Measurements from ENCODE around the gene KLHL33. TPM values are rescaled to one million over a fixed set of nuclear protein-coding genes. Genes with fewer than 3 reads are reported as not detected.
A peak's percentile ranks its signal among the peaks of the same experiment; 100 is the strongest.

Gene KLHL33
- total and polyA plus RNA-seq, 2 experiments from 2014 or later: not detected

DNA sequence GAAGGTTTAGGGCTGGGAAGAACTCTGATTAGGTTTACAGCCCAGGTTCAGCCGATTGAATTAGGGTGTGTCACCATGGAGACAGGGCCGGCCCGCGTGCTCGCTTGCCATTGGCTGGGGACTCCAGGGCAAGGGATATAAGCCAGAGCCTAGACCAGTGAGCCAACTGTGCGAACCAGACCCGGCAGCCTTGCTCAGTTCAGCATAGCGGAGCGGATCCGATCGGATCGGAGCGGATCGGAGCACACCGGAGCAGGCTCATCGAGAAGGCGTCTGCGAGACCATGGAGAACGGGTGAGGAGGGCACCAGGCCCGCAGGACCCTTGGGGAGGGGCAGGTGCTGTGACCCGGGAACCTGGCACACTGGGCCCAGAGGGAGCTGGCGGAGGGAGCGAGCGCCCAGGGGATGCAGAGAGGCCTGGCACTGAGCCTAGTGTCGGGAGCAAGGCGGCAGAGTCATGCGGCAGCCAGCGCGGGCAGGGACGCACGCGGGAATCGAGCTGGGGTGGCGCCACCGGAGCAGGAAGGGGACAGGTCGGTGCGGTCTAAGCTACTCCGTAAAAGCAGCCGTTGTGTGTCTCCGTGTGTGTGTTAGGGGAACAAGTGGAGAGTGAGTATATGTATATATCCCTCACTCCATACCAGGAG lies 33.4 kb upstream of the KLHL33 start, which contains the start of gene PNP:
PNP (plus strand) TSS at position 165 of the 648 bp plus-strand sequence; CDS start at position 284, 119 bp downstream.
- WGBS, 2 experiments (ENCODE audit: low coverage in 1 of 2, low lambda C conversion rate in 2 of 2, missing lambda C conversion rate in 2 of 2): 1% methylated on average over 34 to 36 of the region's 40 CpGs
- Histone ChIP-seq H3K9ac (peak within 1 kb of the TSS; percentile 94), H3K4me1 (ENCODE audit: insufficient read depth) (no peaks in the 10 kb centered on the region), H3K9me2 (ENCODE audit: insufficient read depth) (no peaks in the 10 kb centered on the region), H4K20me1 (ENCODE audit: insufficient read depth) (no peaks in the 10 kb centered on the region), H3K27ac (peak within 1 kb of the TSS; percentile 85), H3K4me3 (peak within 1 kb of the TSS; percentile 93), H3K27me3 (replicated peaks; ENCODE audit: insufficient read depth) (no peaks in the 10 kb centered on the region), H3K9me3 (ENCODE audit: low read depth) (no peaks in the 10 kb centered on the region), H2AFZ (peak within 1 kb of the TSS; percentile 98), H3K79me2 (ENCODE audit: insufficient read depth) (peaks cover 47% of the 10 kb centered on the region), H3F3A (ENCODE audit: insufficient read depth) (peaks cover 10% of the 10 kb centered on the region; the same call in 1 of the 2 replicates), H3K4me2 (ENCODE audit: unreplicated experiment) (peak within 1 kb of the TSS; percentile 95), H3K36me3 (ENCODE audit: low read depth) (peaks cover 14% of the 10 kb centered on the region)
- DNase-seq: peak; percentile 95
- in situ Hi-C loops (cut with MboI): no loop called here
- TF ChIP-seq EZH2phosphoT487 (IDR thresholded peaks at IDR 0.05; ENCODE audit: insufficient read depth, low read depth) (no peak), EZH2 (IDR thresholded peaks at IDR 0.05; ENCODE audit: insufficient read depth, poor library complexity, severe bottlenecking) (no peak)

DNA sequence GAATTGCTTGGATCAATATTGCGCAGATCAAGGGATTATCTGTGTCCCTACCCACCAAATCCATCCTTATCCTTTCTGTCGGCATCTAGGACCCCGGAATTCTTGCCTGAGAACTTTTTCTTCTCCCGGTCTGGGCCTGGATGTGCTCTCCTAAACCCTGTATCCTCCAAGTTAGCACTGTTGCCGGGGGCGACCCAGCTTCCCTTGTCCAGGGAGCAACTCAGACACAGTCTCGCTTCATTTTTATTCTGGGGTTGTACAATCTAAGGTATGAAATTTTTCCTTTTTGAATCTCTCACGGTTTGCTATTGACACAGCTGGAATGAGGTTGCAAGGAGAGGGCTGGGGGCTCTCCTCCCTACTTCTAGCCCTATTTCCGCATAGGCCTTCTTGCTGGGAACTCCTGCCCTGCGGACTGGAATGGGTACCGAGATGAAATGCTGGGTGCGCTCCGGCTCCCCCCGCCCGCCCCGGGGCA lies 32.8 kb upstream of the KLHL33 start:
- Histone ChIP-seq H2AFZ (peak overlapping the region; percentile 98), H3K27ac (peak overlapping the region; percentile 85), H3K36me3 (ENCODE audit: low read depth) (peaks cover 8% of the 10 kb centered on the region), H3K4me2 (ENCODE audit: unreplicated experiment) (peak overlapping the region; percentile 95), H4K20me1 (ENCODE audit: insufficient read depth) (no peaks in the 10 kb centered on the region), H3K9me2 (ENCODE audit: insufficient read depth) (no peaks in the 10 kb centered on the region), H3F3A (ENCODE audit: insufficient read depth) (peaks cover 10% of the 10 kb centered on the region; the same call in 1 of the 2 replicates), H3K9me3 (ENCODE audit: low read depth) (no peaks in the 10 kb centered on the region), H3K4me3 (peak overlapping the region; percentile 93), H3K79me2 (ENCODE audit: insufficient read depth) (peaks cover 41% of the 10 kb centered on the region), H3K27me3 (replicated peaks; ENCODE audit: insufficient read depth) (no peaks in the 10 kb centered on the region), H3K4me1 (ENCODE audit: insufficient read depth) (no peaks in the 10 kb centered on the region), H3K9ac (peak overlapping the region; percentile 94)
- in situ Hi-C loops (cut with MboI): no loop called here
- DNase-seq: peak; percentile 49
- TF ChIP-seq EZH2 (IDR thresholded peaks at IDR 0.05; ENCODE audit: insufficient read depth, poor library complexity, severe bottlenecking): no peak
- 20 to 22% methylated on average over 16 of the region's 16 CpGs for WGBS, 2 experiments (ENCODE audit: low coverage in 1 of 2, low lambda C conversion rate in 2 of 2, missing lambda C conversion rate in 2 of 2)

- peak within 1 kb of the TSS; percentile 85 for H2AFZ ChIP-seq
- no peaks in the 10 kb centered on the region for H4K20me1 ChIP-seq (ENCODE audit: insufficient read depth)
- peak within 1 kb of the TSS; percentile 85 for H3K4me2 ChIP-seq (ENCODE audit: unreplicated experiment)
- H3K27me3 ChIP-seq (replicated peaks; ENCODE audit: insufficient read depth): no peaks in the 10 kb centered on the region
- H3K36me3 ChIP-seq (ENCODE audit: low read depth): peaks cover 14% of the 10 kb centered on the region; the same call in 1 of the 2 replicates
- peak within 1 kb of the TSS; percentile 82 for H3K27ac ChIP-seq
- no peaks in the 10 kb centered on the region for H3K9me2 ChIP-seq (ENCODE audit: insufficient read depth)
- peak within 1 kb of the TSS; percentile 88 for H3K4me3 ChIP-seq
- TF ChIP-seq EZH2 (IDR thresholded peaks at IDR 0.05; ENCODE audit: insufficient read depth, poor library complexity, severe bottlenecking) (no peak), EZH2phosphoT487 (IDR thresholded peaks at IDR 0.05; ENCODE audit: insufficient read depth, low read depth) (no peak)
- H3K9ac ChIP-seq: peak within 1 kb of the TSS; percentile 90
- H3K9me3 ChIP-seq (ENCODE audit: low read depth): no peaks in the 10 kb centered on the region
- peaks cover 46% of the 10 kb centered on the region for H3K79me2 ChIP-seq (ENCODE audit: insufficient read depth)
- H3K4me1 ChIP-seq (ENCODE audit: insufficient read depth): peaks cover 19% of the 10 kb centered on the region
- peaks cover 20% of the 10 kb centered on the region for H3F3A ChIP-seq (ENCODE audit: insufficient read depth)
- DNase-seq: peak; percentile 100
- 1% methylated on average over 45 to 56 of the region's 67 CpGs for WGBS, 2 experiments (ENCODE audit: low coverage in 1 of 2, low lambda C conversion rate in 2 of 2, missing lambda C conversion rate in 2 of 2)
- in situ Hi-C loops (cut with MboI): no loop called here
Measured at GRCh38 chr14:20461225-20462141, 25.5 kb upstream of the KLHL33 start, which contains the start of gene PIP4P1. PIP4P1 (minus strand) TSS chr14:20461434; CDS start chr14:20461325, 109 bp downstream.
